HS-5 (cell line): Measurements from ENCODE around the gene COG3.
A peak's percentile ranks its signal among the peaks of the same experiment; 100 is the strongest.
"Not testable (repeated sequence)": the region's sequence is repeated elsewhere in the genome, so short reads cannot be mapped to it uniquely, and the experiment has no call there.

Source experiments
- DNase-seq: peaks from one replicate; pipeline ENCODE4 v3.0.0-alpha.2; 2012; ENCODE audit warnings: low read depth

Gene COG3, protein sequence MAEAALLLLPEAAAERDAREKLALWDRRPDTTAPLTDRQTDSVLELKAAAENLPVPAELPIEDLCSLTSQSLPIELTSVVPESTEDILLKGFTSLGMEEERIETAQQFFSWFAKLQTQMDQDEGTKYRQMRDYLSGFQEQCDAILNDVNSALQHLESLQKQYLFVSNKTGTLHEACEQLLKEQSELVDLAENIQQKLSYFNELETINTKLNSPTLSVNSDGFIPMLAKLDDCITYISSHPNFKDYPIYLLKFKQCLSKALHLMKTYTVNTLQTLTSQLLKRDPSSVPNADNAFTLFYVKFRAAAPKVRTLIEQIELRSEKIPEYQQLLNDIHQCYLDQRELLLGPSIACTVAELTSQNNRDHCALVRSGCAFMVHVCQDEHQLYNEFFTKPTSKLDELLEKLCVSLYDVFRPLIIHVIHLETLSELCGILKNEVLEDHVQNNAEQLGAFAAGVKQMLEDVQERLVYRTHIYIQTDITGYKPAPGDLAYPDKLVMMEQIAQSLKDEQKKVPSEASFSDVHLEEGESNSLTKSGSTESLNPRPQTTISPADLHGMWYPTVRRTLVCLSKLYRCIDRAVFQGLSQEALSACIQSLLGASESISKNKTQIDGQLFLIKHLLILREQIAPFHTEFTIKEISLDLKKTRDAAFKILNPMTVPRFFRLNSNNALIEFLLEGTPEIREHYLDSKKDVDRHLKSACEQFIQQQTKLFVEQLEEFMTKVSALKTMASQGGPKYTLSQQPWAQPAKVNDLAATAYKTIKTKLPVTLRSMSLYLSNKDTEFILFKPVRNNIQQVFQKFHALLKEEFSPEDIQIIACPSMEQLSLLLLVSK

DNA sequence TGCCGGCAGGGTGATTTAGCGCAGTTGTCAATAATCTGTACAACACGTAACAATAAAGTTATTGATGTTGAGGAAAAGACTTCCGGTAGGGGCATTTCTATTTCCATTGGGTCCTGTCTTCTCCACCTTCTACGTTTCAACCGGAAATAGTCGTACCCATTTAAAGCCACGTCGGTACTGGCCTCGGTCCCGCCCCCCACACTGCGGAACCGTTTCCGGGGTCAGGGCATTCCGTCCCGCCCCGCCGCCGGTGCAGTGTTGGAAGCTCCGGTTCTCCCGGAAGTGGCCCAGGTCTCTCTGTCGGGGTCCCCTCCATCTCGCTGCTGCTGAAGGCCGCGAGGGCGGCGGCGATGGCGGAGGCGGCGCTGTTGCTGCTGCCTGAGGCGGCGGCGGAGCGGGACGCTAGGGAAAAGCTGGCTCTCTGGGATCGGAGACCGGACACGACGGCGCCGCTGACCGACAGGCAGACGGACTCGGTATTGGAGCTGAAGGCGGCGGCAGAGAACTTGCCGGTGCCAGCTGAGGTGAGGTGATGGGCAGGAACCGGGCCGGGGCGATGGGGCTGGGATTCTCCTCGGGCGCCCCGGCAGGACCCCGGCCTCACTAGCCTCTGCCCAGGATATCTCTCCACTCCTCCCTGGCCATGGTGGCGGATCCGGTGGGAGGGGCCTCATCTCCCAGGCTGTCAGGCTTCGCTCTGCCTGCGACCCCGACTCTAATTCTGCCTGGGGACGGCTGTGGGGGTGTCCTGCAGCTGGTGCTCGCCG, at the start of gene COG3:
Gene COG3, plus strand, starts transcription at position 253 of the 767 bp plus-strand sequence. Its CDS starts 98 bp downstream, at position 351.
- DNase-seq: peak; percentile 64

DNA sequence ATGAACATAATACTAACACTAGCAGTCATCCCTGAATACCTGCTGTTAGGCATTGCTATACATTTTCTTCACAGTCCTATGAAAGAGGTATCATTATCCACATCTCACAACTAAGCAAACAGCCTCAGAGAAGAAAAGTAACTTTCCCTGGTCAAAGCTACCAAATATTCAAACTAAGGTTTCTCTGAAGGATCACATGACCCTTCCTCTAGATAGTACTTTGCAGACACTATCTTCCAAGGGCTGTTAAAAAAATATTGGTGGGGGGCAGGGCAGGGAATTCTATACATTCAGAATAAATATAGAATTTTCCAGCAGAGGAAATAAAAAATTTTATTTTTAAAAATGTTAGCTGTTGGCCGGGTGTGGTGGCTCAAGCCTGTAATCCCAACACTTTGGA, 49.6 kb upstream of the COG3 start:
- DNase-seq: no peak

DNA sequence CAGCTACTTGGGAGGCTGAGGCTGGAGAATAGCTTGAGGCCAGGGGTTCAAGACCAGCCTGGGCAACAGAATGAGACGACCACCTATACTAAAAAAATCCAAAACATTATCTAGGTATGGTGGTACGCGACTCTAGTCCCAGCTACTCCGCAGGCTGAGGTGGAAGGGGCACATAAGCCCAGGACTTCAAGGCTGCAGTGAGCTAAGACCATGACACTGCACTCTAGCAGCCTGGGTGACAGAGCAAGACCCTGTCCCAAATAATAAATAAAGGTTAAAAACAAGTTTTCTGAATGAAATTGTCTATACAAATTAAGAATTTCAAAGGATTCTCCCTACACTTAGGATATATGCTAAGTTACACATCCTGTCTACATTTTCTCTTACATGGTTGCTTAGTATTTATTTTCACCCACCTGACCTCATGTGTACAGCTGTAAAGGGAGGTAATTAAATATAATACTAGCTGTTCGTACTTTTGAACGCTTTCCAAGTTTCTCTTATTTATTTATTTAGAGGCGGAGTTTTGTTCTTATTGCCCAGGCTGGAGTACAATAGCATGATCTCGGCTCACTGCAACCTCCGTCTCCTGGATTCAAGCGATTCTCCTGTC, 48.1 kb upstream of the COG3 start:
- no peak for DNase-seq

DNA sequence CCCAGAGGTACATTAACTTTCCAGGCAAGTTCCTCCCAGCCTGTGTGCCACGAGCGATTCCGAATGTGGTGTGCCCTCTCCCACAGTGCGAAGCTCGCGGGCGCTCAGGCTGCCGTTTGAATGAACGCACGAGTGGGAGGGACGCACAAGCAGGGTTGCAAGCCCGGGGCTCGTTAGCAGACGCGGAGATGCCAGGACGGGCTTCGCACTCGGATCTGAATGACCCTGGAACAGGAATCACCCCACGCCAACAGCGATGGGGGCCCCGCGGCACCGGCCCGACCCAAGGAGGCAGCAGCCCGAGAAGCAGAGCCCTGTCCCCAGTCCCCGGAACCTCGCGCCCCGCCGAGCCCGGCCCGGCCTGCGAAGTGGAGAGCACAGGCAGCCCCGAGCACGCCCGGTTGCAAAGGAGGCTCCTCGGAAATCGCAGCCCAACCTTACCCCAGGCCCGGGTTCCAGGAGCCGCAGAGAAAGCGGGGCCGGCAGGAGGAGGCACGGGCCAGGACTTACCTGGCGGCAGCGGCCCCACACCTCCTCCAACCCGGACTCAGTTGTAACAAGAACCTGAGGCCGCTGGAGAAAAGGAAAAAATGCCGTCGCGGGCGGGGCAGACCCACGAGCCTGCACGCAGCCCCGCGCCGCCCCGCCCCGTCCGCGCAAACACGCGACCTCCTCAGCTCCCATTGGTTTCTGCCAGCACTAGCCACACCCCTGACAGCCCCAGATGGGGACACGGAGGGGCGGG, 46.8 kb upstream of the COG3 start, which contains the start of gene SLC25A30:
Gene SLC25A30, minus strand, starts transcription at position 584 of the 745 bp plus-strand sequence. CDS start 6,948 bp downstream, outside the sequence.
- DNase-seq: peak; percentile 29

DNA sequence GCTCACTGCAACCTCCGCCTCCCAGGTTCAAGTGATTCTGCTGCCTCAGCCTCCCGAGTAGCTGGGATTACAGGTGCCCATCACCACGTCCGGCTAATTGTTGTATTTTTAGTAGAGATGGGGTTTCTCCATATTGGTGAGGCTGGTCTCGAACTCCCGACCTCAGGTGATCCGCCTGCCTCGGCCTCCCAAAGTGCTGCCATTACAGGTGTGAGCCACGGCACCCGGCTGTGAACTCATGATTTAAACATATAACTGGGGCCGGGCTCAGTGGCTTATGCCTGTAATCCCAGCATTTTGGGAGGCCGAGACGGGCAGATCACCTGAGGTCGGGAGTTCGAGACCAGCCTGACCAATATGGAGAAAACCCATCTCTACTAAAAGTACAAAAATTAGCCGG, 45.4 kb upstream of the COG3 start:
- DNase-seq: not testable (repeated sequence)

DNA sequence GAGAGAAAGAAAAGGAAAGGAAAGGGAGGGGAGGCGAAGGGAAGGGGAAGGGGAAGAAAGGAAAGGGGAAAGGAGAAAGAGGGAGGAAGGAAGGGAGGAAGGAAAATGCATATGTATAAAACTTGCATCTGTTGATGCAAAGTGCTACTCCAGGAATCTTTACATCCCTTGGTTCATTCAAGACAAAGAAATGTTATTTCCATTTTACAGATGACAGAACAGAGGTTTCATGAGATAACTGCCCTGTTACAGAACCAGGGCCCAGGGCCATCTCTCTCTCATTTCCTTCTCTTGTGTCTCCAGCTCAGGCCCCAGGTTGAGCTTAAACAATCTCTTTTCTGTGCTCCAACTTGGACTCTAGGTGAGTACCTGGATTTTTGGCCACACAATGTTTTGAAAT, 44.8 kb upstream of the COG3 start:
- DNase-seq: no peak

DNA sequence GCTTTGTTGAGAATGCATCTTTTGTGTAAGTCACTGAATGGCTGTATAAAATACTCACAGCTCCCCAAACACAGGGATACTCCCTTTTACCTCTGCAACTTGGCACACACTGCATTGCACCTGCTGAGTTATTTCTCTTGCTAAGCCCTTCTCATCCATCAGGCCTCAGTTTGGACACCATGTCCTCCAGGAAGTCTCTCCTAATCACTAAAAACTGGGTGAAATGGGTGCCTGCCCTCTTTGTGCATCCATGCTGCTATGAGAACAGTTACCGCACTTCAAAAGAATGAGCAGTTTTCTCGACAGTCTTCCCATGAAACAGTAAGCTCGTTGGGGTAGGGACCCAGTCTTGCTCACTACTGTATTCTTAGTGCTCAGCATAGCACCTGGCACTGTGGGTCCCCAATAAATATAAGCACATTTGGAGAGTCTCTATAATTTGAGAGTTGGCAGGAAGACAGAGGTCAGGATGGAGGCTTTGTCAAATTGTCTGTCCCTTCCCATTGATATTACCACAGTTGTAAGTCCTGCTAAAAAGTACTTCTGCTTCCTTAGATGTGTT, 41.9 kb upstream of the COG3 start:
- DNase-seq: no peak

DNA sequence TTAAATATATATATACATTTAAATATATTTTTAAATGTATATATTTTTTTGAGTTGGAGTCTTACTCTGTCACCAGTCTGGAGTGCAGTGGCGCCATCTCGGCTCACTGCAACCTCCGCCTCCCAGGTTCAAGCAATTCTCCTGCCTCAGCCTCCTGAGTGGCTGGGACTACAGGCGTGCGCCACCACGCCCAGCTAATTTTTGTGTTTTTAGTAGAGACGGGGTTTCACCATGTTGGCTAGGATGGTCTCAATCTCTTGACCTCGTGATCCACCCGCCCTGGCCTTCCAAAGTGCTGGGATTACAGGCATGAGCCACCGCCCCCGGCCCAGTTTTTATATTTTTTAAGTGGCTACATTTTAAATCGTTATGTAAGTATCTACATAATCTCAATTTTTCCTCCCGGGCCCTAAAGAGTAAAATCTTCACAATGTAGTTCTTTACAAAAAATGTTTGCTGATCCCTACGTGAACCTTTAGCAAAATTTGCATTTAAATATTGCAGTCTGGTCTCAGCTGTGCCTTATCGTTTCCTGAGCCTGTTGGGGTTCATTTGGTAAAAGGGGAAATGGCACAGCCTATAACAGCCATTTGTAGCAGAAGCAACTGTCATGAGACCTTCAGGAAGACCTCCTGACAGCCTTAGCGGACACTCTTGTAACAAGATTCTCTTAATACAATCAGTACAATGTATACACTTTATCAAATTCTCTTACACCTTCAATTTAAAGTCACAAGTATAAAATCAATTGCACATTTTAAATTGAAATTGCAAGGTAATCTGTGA, 38.5 kb upstream of the COG3 start:
- DNase-seq: not testable (repeated sequence)

DNA sequence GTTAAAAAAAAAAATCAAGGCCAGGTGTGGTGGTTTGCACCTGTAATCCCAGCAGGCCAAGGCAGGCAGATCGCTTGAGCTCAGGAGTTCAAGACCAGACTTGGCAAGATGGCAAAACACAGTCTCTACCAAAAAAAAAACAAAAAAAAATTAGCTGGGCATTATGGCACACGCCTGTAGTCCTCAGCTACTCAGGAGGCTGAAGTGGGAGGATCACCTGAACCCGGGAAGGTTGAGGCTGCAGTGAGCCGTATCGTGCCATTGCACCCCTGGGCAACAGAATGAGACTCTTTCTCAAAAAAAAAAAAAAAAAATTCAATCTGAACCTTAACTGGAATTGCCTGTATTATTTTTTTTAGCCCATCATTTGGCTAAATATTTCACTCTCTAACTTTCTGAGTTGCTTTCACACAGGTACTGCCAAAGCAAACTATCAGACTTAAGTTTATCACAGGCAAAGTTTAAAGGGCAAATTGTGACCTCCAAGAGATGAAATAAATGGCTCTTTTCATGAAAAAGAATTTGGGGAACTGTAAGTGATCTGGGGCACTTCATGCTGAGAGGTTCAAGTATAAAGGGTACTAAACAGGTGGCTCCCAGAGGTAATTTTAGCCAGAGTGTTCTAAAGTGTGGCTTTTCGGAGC, 31.9 kb upstream of the COG3 start:
- no peak for DNase-seq

DNA sequence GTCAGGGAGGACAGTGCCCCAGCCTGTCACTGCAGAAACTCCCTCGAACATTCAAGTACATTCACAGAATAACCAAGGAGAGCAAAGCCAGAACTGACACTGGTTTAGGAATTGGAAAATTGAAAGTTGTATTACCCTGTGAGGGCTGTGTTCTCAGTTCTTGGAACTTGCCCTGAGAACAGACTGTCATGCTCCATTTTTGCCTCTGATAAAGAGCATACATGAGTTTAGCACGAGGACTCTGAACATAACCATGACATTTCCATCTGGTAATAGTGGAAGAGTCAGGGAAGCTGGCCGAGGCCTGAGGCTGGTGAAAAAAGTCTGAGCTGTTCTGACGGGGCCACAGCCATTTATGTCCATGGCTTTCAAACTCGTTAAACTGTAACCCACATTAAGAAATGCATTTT, 31.4 kb upstream of the COG3 start:
- no peak for DNase-seq

DNA sequence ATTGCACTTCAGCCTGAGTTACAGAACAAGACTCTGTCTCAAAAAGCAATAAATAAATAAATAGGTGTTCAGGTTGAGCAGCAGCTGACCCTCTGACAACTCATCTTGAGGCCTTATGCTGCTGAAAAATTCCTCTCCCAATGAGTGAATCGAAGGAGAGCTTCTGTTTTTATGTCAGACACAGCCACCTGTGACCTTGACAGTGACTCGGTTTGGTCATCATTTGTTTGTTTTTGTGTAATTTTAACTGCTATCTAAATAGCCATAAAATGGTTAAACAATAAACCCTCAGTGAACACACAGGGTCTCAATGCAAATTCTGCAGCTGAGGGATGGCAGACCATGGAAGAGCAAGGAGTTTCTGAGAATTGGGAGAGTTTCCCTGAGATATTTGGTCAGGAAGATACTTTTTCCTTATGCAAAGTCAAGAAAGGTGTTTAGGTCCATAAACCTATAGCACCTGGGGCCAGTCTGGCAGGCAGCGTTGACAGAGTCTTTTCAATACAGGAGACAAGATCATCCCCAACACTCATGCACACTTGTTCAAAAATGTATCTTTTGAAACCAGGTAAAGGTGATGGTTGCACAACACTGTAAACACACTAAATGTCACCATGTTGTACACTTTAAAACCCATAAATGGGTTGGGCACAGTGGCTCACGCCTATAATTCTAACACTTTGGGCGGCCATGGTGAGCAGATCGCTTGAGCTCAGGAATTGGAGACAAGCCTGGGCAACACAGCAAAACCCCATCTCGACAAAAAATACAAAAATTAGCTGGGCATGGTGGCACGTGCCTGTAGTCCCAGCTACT, 30.0 kb upstream of the COG3 start:
- DNase-seq: no peak

DNA sequence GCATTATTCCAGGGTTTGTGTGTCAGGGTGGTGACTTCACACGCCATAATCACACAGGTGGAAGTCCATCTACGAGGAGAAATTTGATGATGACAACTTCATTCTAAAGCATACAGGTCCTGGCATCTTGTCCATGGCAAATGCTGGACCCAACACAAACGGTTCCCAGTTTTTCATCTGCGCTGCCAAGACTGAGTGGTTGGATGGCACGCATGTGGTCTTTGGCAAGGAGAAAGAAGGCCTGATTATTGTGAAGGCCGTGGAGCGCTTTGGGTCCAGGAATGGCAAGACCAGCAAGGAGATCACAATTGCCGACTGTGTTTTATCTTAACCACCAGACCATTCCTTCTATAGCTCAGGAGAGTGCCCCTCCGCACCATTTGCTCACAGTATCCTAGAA, 28.4 kb upstream of the COG3 start:
- DNase-seq: no peak

DNA sequence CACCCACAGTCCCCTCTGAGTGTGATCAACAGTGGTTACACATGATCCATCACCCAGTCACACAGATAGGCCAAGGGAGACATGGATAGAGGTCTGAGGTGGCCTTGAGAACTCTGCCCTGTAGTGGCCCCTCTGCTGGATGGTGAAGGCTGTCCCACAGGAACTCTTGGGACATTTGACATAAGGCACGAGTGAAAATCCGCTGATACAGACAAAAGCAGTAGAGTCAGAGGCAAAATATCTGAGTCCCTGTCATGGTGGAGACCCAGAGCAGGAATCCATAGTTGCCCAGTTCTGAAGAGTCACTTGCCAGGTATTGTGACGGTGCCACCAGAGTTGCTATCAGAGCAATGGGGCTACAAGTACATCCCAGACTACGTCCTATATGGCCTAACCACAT, 27.8 kb upstream of the COG3 start:
- no peak for DNase-seq

DNA sequence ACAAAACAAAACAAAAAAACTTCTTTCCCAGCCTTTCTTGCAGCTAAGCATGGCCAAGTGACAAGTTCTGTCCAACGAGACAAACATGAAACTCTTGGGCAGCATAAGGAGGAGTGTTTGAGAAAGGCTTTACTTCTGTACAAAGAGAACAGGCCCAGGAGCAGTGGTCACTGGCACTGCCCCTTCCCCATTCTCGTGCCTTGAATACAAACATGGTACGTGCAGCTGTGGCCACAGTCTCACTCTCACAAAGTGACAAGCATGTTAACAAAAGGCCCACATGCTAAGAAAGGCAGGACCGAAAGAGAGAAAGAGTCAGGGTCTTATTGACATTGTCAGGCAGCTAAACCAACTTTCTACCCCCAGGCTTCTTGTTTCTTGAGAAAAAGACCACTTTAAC, 26.8 kb upstream of the COG3 start:
- DNase-seq: no peak

DNA sequence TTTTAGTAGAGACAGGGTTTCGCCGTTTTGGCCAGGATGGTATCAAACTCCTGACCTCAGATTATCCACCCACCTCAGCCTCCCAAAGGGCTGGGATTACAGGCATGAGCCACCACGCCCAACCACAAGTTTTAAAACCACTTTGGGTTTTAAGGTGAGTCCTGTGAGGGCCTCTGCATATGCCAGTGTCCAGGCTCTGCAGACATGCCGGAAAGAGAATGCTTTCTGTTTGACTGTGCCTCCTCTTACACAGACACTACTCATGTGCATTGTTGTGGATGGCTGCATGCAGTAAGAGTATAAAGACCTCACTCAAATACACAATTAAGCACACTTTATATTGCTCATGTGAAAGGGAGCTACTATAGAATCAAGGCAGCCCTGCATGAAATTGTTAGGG, 25.7 kb upstream of the COG3 start:
- no peak for DNase-seq

DNA sequence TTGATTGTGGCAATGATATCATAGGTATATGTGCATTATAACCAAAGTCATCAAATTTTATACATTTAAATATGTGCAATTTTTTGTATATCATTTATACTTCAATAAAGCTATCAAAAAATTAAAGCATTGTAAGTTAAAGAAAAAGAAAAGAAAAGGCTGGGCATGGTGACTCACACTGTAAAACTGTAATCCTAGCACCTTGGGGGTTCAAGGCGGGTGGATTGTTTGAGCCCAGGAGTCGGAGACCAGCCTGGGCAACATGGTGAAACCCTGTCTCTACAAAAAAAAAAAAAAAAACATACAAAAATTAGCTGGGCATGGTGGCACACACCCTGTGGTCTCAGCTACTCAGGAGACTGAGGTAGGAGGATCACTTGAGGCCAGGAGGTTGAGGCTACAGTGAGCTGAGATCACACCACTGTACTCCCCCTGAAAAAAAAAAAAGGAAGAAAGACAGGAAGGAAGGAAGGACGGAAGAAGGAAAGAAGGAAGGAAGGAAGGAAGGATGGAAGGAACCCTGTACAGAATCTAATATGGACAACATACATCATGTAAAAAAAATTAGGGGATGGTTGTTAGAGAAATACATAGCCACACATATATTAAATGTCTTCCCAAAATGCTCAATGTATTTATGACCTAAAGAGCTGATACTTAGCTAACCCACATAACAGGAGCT, 24.8 kb upstream of the COG3 start:
- no peak for DNase-seq

DNA sequence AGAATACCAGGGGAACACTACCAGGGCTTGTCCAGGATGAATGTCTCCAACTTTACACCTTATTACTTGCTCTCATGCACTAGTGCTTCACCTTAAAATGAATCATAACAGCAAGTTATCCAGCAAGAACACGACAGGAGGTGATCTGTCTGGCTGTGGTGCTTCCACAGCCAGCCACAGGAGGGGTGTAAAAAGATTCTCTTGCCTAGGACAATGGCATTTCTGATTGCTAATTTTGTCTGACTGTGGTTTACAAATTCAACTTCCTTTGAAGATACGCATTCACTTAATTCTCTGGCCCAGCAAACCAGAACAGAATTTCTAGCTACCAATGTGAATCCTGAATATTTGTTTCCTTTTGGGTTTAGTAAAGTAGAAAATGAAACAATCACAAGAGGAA, 23.1 kb upstream of the COG3 start:
- no peak for DNase-seq

DNA sequence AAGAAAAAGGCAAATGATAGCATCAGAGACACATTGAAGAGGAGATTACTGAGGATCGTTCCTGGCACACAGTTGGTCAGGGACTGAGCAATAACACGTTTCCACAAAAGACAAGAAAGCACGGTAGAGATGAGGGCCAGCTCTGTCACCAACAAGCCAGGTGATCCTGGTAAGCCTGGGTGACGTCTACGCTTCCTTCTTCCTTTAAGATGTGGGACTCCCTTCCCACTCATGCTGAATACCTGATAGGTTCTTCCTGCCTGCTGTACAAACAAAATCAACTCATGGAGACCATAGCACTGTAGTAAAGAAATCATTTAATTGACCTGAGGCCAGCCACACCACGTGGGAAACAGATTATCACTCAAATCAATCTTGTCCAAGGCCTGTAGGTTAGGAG, 19.7 kb upstream of the COG3 start:
- no peak for DNase-seq
